Epidermal melanocyte (primary cell): ENCODE results near the gene PCDHGA9.
A peak's percentile ranks its signal among the peaks of the same experiment; 100 is the strongest.
"Not testable (repeated sequence)": the region's sequence is repeated elsewhere in the genome, so short reads cannot be mapped to it uniquely, and the experiment has no call there.

ENCODE experiments used
- DNase-seq: peaks from one replicate; pipeline ENCODE4 v3.0.0; 2011; ENCODE audit warnings: low spot score; ENCODE audit not compliant: insufficient read length

The PCDHGA9 gene

DNA sequence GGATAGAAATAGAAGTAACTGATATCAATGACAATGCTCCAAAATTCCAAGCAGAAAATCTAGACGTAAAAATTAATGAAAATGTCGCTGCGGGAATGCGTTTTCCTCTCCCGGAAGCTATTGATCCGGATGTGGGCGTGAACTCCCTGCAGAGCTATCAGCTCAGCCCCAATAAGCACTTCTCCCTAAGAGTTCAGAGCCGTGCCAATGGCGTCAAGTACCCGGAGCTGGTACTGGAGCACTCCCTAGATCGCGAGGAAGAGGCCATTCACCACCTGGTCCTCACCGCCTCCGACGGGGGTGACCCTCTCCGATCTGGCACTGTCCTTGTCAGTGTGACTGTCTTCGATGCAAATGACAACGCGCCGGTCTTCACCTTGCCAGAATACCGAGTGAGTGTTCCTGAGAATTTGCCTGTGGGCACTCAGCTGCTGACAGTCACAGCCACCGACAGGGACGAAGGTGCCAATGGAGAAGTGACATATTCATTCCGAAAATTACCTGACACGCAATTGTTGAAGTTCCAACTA, 11.0 kb downstream of the PCDHGA9 start:
- DNase-seq, result no peak

DNA sequence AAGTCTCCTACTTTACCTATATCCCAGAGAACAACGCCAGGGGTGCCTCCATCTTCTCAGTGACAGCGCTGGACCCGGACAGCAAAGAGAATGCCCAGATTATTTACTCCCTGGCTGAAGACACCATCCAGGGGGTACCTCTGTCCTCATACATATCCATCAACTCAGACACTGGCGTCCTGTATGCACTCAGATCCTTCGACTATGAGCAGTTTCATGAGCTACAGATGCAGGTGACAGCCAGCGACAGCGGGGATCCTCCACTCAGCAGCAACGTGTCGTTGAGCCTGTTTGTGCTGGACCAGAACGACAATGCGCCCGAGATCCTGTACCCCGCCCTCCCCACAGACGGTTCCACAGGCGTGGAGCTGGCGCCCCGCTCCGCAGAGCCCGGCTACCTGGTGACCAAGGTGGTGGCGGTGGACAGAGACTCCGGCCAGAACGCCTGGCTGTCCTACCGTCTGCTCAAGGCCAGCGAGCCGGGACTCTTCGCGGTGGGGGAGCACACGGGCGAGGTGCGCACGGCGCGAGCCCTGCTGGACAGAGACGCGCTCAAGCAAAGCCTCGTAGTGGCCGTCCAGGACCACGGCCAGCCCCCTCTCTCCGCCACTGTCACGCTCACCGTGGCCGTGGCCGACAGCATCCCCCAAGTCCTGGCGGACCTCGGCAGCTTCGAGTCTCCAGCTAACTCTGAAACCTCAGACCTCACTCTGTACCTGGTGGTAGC, 12.1 kb downstream of the PCDHGA9 start:
- not testable (repeated sequence) for DNase-seq

DNA sequence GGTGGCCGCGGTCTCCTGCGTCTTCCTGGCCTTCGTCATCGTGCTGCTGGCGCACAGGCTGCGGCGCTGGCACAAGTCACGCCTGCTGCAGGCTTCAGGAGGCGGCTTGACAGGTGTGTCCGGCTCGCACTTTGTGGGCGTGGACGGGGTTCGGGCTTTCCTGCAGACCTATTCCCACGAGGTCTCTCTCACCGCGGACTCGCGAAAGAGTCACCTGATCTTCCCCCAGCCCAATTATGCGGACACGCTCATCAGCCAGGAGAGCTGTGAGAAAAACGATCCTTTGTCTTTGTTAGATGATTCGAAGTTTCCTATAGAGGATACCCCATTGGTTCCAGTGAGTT, 12.7 kb downstream of the PCDHGA9 start:
- not testable (repeated sequence) for DNase-seq

DNA sequence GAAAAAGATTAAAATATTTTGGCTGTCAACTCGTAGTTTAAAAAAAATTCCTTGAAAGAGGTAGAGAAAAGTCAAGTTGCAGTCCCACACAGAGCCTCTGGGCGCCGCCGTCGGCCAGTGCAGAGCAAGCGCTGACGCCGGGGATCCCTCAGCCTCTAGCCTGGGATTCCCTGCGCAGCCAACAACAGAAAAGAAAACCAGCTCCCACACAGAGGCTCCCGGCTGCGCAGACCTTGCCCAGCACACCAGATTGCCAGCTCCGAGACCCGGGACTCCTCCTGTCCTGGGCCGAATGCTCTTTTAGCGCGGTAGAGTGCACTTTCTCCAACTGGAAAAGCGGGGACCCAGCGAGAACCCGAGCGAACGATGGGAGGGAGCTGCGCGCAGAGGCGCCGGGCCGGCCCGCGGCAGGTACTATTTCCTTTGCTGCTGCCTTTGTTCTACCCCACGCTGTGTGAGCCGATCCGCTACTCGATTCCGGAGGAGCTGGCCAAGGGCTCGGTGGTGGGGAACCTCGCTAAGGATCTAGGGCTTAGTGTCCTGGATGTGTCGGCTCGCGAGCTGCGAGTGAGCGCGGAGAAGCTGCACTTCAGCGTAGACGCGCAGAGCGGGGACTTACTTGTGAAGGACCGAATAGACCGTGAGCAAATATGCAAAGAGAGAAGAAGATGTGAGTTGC, 15.1 kb downstream of the PCDHGA9 start, which contains the start of gene PCDHGB7:
Gene PCDHGB7, plus strand, starts transcription at position 184 of the 679 bp plus-strand sequence. Its CDS starts 183 bp downstream, at position 367.
- not testable (repeated sequence) for DNase-seq

DNA sequence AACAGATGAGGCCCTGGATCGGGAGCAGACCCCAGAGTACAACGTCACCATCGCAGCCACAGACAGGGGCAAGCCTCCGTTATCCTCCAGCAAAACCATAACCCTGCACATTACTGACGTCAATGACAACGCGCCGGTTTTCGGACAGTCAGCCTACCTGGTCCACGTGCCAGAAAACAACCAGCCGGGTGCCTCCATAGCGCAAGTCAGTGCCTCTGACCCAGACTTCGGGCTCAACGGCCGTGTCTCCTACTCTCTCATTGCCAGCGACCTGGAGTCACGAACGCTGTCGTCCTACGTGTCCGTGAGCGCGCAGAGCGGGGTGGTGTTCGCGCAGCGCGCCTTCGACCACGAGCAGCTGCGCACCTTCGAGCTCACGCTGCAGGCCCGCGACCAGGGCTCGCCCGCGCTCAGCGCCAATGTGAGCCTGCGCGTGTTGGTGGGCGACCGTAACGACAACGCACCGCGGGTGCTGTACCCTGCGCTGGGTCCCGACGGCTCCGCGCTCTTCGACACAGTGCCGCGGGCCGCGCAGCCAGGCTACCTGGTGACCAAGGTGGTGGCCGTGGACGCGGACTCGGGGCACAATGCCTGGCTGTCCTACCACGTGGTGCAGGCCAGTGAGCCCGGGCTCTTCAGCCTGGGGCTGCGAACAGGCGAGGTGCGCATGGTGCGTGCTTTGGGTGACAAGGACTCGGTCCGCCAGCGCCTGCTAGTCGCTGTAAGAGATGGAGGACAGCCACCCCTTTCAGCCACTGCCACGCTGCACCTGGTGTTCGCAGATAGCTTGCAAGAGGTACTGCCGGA, 16.7 kb downstream of the PCDHGA9 start:
- no peak for DNase-seq

DNA sequence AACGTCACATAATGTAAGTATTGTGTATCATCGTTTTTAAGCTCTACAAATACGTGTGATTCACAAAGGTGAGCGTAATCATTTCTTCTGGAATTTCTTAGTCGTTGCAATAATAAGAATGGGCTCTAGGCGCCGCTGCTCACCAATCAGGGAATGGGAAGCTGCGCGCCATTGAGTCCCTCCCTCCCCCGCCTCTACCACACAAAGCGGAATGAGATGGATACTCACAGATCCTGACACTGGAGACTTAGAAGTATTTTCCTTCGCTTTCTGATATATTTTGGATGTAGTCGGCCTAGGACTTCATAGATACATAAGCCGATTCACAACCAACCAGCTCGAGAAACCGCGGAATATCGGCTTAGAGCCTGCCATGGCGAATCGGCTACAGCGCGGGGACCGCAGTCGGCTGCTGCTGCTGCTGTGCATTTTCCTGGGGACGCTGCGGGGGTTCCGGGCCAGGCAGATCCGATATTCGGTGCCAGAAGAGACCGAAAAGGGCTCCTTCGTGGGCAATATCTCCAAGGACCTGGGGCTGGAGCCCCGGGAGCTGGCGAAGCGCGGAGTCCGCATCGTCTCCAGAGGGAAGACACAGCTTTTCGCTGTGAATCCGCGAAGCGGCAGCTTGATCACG, 18.4 kb downstream of the PCDHGA9 start, which contains the start of gene PCDHGA11:
Gene PCDHGA11, plus strand, starts transcription at position 197 of the 634 bp plus-strand sequence. Its CDS starts 177 bp downstream, at position 374.
- no peak for DNase-seq

DNA sequence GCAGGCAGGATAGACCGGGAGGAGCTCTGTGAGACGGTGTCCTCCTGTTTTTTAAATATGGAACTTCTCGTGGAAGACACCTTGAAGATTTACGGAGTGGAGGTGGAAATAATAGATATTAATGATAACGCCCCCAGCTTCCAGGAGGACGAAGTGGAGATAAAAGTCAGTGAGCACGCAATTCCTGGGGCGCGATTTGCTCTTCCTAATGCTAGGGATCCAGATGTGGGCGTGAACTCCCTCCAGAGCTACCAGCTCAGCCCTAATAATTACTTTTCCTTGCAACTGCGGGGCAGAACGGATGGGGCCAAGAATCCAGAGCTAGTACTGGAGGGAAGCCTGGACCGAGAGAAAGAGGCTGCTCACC, 18.9 kb downstream of the PCDHGA9 start:
- no peak for DNase-seq

DNA sequence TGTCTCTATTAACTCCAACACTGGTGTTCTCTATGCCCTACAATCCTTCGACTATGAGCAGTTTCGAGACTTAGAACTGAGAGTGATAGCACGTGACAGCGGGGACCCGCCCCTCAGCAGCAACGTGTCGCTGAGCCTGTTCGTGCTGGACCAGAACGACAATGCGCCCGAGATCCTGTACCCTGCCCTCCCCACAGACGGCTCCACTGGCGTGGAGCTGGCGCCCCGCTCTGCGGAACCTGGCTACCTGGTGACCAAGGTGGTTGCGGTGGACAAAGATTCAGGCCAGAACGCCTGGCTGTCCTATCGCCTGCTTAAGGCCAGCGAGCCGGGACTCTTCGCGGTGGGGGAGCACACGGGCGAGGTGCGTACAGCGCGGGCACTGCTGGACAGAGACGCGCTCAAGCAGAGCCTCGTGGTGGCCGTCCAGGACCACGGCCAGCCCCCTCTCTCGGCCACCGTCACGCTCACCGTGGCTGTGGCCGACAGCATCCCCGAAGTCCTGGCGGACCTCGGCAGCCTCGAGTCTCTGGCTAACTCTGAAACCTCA, 20.2 kb downstream of the PCDHGA9 start:
- no peak for DNase-seq

DNA sequence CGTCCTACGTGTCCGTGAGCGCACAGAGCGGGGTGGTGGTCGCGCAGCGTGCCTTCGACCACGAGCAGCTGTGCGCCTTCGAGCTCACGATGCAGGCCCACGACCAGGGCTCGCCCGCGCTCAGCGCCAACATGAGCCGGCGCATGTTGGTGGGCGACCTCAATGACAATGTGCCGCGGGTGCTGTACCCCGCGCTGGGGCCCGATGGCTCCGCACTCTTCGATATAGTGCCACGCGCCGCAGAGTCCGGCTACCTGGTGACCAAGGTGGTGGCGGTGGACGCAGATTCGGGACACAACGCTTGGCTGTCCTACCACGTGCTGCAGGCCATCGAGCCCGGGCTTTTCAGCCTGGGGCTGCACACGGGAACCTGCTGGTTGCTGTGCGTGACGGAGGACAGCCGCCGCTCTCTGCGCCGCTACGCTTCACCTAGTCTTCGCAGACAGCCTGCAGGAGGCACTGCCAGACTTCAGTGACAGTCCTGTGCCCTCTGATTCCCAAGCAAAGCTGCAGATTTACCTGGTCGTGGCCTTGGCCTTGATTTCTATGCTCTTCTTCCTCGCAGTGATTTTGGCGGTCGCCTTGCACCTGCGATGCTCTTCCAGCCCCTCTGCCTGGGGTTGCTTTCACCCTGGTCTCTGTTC, 25.3 kb downstream of the PCDHGA9 start:
- DNase-seq, result no peak

DNA sequence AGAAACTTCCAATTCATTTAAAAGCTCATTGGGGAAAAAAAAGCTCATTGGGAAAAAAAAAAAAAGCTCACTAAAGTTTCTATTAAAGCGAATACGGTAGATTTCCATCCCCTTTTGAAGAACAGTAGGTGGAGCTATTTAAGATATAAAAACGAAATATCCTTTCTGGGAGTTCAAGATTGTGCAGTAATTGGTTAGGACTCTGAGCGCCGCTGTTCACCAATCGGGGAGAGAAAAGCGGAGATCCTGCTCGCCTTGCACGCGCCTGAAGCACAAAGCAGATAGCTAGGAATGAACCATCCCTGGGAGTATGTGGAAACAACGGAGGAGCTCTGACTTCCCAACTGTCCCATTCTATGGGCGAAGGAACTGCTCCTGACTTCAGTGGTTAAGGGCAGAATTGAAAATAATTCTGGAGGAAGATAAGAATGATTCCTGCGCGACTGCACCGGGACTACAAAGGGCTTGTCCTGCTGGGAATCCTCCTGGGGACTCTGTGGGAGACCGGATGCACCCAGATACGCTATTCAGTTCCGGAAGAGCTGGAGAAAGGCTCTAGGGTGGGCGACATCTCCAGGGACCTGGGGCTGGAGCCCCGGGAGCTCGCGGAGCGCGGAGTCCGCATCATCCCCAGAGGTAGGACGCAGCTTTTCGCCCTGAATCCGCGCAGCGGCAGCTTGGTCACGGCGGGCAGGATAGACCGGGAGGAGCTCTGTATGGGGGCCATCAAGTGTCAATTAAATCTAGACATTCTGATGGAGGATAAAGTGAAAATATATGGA, 27.9 kb downstream of the PCDHGA9 start, which contains the start of gene PCDHGA12:
Gene PCDHGA12, plus strand, starts transcription at position 176 of the 782 bp plus-strand sequence. Its CDS starts 253 bp downstream, at position 429.
- peak; percentile 76 for DNase-seq

DNA sequence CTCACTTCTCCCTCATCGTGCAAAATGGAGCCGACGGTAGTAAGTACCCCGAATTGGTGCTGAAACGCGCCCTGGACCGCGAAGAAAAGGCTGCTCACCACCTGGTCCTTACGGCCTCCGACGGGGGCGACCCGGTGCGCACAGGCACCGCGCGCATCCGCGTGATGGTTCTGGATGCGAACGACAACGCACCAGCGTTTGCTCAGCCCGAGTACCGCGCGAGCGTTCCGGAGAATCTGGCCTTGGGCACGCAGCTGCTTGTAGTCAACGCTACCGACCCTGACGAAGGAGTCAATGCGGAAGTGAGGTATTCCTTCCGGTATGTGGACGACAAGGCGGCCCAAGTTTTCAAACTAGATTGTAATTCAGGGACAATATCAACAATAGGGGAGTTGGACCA, 28.7 kb downstream of the PCDHGA9 start:
- no peak for DNase-seq

DNA sequence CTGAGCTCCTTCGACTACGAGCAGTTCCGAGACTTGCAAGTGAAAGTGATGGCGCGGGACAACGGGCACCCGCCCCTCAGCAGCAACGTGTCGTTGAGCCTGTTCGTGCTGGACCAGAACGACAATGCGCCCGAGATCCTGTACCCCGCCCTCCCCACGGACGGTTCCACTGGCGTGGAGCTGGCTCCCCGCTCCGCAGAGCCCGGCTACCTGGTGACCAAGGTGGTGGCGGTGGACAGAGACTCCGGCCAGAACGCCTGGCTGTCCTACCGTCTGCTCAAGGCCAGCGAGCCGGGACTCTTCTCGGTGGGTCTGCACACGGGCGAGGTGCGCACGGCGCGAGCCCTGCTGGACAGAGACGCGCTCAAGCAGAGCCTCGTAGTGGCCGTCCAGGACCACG, 29.7 kb downstream of the PCDHGA9 start:
- not testable (repeated sequence) for DNase-seq

DNA sequence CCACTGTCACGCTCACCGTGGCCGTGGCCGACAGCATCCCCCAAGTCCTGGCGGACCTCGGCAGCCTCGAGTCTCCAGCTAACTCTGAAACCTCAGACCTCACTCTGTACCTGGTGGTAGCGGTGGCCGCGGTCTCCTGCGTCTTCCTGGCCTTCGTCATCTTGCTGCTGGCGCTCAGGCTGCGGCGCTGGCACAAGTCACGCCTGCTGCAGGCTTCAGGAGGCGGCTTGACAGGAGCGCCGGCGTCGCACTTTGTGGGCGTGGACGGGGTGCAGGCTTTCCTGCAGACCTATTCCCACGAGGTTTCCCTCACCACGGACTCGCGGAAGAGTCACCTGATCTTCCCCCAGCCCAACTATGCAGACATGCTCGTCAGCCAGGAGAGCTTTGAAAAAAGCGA, 30.1 kb downstream of the PCDHGA9 start:
- DNase-seq, result not testable (repeated sequence)

DNA sequence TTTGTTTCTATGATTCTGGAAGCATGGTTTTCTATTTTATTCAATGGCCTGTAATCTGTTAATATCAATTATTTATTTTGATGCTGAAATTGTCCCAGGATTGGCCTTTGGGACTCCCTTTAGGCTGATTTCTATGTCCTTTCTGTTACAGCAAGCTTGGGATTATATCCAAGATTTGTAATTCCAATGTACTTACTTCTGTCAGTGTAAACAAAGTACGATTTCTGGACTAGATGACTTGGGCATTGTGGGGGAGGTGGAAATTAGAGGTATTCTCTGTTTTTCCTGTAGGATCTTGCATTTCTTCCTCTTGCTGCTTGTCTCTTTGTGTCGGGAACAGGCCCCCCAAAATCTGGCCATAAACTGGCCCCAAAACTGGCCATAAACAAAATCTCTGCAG, 31.4 kb downstream of the PCDHGA9 start:
- DNase-seq, result no peak

DNA sequence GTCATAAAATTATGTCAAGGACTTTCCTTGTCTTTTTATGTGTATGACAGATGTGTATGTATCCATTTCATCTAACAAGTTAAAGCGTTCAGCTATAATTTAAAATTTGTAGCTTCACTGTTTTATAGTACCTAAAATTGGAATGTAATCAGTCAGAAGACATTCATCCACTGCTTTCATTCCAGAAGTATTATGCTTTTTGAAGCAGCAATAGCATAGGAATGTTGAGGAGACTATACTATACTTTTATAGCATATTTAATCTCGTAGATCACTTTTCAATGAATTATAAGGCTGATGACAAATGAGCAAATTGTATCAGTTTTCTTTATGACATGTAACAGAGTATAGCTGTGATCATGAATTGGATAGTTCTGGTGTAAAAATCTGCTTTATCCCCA, 34.6 kb downstream of the PCDHGA9 start:
- no peak for DNase-seq

DNA sequence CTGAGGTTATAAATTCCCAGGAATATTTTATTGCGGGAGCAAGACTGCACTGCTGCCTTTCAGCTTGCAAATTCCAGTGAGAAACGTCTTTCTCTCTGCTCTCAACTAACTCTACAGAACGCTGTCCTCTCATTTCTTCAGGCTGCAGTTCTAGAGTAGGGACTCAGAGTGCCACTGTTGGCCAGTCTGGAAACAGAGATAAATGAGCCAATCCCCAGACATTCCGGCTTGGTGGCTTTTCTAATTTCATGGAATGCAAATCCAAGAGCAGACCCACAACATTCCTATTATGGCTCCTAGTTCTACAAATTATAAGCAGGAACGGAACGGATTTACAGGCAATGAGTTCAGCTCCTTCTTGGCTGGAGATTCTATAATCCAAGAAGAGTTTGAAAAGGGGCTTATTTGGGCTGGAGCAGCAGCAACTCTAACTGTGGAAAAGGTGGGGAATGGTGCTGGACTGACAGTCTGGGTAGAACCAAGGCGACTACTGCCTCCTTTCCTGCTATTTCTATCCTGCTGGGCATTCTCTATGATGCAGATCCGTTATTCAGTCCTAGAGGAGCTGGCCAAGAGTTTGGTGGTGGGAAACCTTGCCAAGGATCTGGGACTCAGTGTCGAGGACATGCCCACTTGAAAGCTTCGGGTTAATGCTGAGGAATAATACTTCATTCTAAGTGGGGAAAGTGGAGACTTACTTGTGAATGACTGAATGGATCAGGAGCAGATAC, 37.0 kb downstream of the PCDHGA9 start:
- no peak for DNase-seq

DNA sequence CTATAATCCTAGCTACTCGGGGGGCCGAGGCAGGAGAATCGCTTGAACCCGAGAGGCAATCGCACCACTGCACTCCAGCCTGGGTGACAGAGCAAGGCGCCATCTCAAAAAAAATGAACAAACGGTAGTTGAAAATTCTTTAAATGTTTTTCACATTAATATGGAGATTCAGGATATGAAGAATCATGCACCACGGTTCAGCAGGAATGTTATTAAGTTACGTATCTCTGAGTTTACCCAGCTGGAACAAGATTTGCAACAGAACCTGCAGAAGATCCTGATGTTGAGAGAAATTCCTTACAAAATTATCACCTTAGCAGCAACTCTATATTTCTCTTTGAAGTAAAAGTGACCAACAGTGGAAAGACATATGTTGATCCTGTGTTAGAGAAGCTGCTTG, 37.8 kb downstream of the PCDHGA9 start:
- no peak for DNase-seq

DNA sequence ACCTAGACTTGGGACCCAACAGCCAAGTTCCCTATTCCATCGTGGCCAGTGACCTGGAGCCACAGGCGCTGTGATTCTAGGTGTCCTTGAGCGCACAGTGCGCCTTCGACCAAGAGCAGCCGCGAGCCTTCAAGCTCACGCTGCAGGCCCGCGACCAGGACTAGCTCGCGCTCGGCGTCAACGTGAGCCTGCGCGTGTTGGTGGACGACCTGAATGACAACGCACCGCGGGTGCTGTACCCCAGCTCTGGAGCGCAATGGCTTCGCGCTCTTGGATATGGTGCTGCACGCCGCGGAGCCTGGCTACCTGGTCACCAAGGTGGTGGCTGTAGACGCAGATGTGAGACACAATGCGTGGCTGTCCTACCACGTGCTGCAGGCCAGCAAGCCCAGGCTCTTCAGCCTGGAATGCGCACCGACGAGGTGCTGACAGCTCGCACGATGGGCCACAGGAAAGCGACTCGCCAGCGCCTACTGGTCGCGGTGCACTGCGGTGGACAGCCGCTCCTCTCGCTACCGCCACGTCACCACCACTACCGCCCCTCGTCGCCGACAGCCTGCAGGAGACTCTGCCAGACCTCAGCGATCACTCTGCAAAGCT, 39.1 kb downstream of the PCDHGA9 start:
- no peak for DNase-seq
